AG04450 (cell line): ENCODE measurements around the gene TTC22. TPM values are rescaled to one million over a fixed set of nuclear protein-coding genes. Genes with fewer than 3 reads are reported as not detected.

Experiments
- CTCF ChIA-PET: fragments of 300-600, 350-600 bp; formaldehyde crosslinking; extraction: SDS; loops from one replicate; lab custom pipeline; 2022; ENCODE audit warnings: antibody characterized with exemption, inconsistent platforms; lab: Charles Lee
- POLR2A ChIA-PET: fragments of 350-600 bp; formaldehyde crosslinking; extraction: SDS; loops from one replicate; lab custom pipeline; 2021; ENCODE audit warnings: antibody characterized with exemption, inconsistent platforms; lab: Yijun Ruan, JAX
- DNase-seq: peaks from one replicate; pipeline ENCODE4 v3.0.0-alpha.2; 2011; ENCODE audit warnings: low read depth, low spot score
- H3K27ac ChIP-seq: one replicate; pipeline ENCODE4 v1.5.1; 2012; ENCODE audit warnings: low read depth, low read length, control low read depth
- H3K27me3 ChIP-seq: one replicate; pipeline ENCODE4 v1.6.0; 2012; ENCODE audit warnings: low read length; ENCODE audit not compliant: control insufficient read depth, insufficient read depth
- H3K4me3 ChIP-seq: 2 replicates; pipeline ENCODE4 v1.5.1; 2011; ENCODE audit warnings: mild to moderate bottlenecking, low read depth, low read length, control low read depth
- H3K9me3 ChIP-seq: 2 replicates; pipeline ENCODE4 v1.5.1; 2012; ENCODE audit warnings: low read length; ENCODE audit not compliant: control insufficient read depth, insufficient read depth
- polyA plus RNA-seq: library from polyadenylated mRNA; depleted of rRNA; stranded (reverse); fragments of >200 nt; gene quantifications from 2 replicates; pipeline ENCODE4 v1.2.3, GENCODE V29; 2011
- TF ChIP-seq, protein P1 (sequence below): IDR thresholded peaks from 2 replicates; pipeline ENCODE4 v1.5.1; 2011; ENCODE audit warnings: low read depth, low read length, control low read depth, inconsistent platforms

The TTC22 gene
- polyA plus RNA-seq, 1 experiment: not detected

DNA sequence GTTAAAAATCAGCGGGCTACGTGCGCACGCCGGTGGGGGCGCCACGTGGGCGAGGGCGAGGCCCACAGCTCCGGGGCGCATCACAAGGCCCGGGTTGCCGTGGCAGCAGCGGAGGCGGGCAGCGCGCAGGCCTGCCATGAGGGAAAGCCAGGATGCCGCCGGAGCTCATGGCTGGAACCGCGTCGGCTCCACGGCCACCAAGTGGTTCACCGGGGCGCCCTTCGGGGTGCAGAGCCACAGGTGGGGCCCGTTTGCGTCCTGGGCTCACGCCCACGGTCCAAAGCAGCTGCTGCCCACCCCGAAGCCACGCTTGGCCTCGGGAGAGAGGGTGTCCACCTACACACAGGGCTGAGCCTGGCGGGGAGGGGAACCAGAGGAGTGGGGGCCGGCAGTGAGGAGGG lies 4.9 kb upstream of the TTC22 start:
- Histone ChIP-seq H3K4me3 (no peak overlapping the region), H3K9me3 (no peaks in the 10 kb centered on the region), H3K27me3 (peaks cover 13% of the 10 kb centered on the region), H3K27ac (no peak overlapping the region)
- ChIA-PET CTCF (no interaction called here), POLR2A (no interaction called here)
- TF ChIP-seq, protein P1, sequence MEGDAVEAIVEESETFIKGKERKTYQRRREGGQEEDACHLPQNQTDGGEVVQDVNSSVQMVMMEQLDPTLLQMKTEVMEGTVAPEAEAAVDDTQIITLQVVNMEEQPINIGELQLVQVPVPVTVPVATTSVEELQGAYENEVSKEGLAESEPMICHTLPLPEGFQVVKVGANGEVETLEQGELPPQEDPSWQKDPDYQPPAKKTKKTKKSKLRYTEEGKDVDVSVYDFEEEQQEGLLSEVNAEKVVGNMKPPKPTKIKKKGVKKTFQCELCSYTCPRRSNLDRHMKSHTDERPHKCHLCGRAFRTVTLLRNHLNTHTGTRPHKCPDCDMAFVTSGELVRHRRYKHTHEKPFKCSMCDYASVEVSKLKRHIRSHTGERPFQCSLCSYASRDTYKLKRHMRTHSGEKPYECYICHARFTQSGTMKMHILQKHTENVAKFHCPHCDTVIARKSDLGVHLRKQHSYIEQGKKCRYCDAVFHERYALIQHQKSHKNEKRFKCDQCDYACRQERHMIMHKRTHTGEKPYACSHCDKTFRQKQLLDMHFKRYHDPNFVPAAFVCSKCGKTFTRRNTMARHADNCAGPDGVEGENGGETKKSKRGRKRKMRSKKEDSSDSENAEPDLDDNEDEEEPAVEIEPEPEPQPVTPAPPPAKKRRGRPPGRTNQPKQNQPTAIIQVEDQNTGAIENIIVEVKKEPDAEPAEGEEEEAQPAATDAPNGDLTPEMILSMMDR: no peak
- DNase-seq: no peak

DNA sequence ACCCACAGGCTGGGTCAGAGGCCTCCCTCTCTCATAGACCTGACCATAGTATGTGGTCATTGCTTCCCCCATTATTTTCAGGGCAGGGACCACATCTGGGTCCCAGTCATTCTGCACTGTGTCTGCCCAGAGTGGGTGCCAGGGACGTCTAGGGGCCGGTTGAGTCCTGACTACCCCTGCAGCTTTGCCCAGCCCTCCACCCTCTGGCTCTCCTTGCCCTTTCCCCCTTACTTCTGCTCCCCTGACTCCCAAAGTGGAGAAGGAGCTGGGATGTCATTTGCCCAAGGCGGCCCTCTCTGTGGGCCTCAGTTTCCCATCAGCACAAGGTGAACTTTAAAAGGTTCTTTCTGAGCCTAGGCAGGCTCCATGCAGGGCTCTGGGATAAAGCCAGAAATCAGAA lies 4.3 kb upstream of the TTC22 start:
- CTCF ChIA-PET: no interaction called here
- no peak for DNase-seq
- TF ChIP-seq, protein P1: no peak

GRCh38 chr1:54804471-54805132 lies 3.5 kb upstream of the TTC22 start:
- DNase-seq: no peak
- CTCF ChIA-PET: no interaction called here

More for the DNA sequence above, 4.3 kb upstream of the TTC22 start:
- H3K27ac ChIP-seq: no peak overlapping the region
- no peak overlapping the region for H3K4me3 ChIP-seq
- H3K9me3 ChIP-seq: no peaks in the 10 kb centered on the region
- POLR2A ChIA-PET: no interaction called here
- H3K27me3 ChIP-seq: peaks cover 14% of the 10 kb centered on the region

GRCh38 chr1:54803761-54804470 lies 2.8 kb upstream of the TTC22 start:
- ChIA-PET POLR2A (no interaction called here), CTCF (interaction anchor here (0.6 kb wide), 1 partner anchor 764 kb away, joined by 4 read pairs; no protein-coding TSS in a partner anchor)
- Histone ChIP-seq H3K9me3 (no peaks in the 10 kb centered on the region), H3K27me3 (peaks cover 29% of the 10 kb centered on the region), H3K27ac (no peak overlapping the region), H3K4me3 (no peak overlapping the region)
- no peak for DNase-seq
- TF ChIP-seq, protein P1: no peak

More at GRCh38 chr1:54804471-54805132, 3.5 kb upstream of the TTC22 start:
- Histone ChIP-seq H3K9me3 (no peaks in the 10 kb centered on the region), H3K4me3 (no peak overlapping the region), H3K27ac (no peak overlapping the region), H3K27me3 (peaks cover 22% of the 10 kb centered on the region)
- TF ChIP-seq, protein P1: no peak
- POLR2A ChIA-PET: no interaction called here
